IMR-90 (cell line): Measurements from ENCODE around the gene ATG2A. TPM values are rescaled to one million over a fixed set of nuclear protein-coding genes. Genes with fewer than 3 reads are reported as not detected.

Source experiments
- ATAC-seq: fragments of 200-7000 bp; cut with Tn5 transposase; 2 replicates; pipeline ENCODE4 v1.9.1; 2020; ENCODE audit warnings: low read depth, mild to moderate bottlenecking, moderate library complexity
- BruUV-seq: library from RNA; stranded (reverse); fragments of 400-500 nt; replicated peaks from 2 replicates; lab custom pipeline; 2021; lab: Mats Ljungman, UMichigan
- CTCF ChIA-PET: fragments of 300-600 bp; formaldehyde crosslinking; extraction: SDS; loops from one replicate; lab custom pipeline; 2021; ENCODE audit warnings: antibody characterized with exemption; lab: Yijun Ruan, JAX
- POLR2A ChIA-PET: fragments of 300-600 bp; sonication (Branson Sonifier 250); formaldehyde crosslinking; loops from one replicate; lab custom pipeline; 2022; ENCODE audit warnings: antibody characterized with exemption; ENCODE audit not compliant: unreplicated experiment; lab: Charles Lee
- DNase-seq: peaks from one replicate; pipeline ENCODE4 v3.0.0; 2013
- H2AFZ ChIP-seq: replicated peaks from 2 replicates; pipeline ENCODE3; 2013; ENCODE audit warnings: low read length, mild to moderate bottlenecking; ENCODE audit not compliant: poor library complexity
- H2AK5ac ChIP-seq: 2 replicates; pipeline ENCODE4 v1.6.1; 2013; ENCODE audit warnings: low read depth, low read length, inconsistent platforms
- H2AK9ac ChIP-seq: replicated peaks from 2 replicates; pipeline ENCODE3; 2013; ENCODE audit warnings: mild to moderate bottlenecking, low read depth, low read length, moderate library complexity; ENCODE audit not compliant: poor library complexity
- H2BK120ac ChIP-seq: 2 replicates; pipeline ENCODE4 v1.6.1; 2013; ENCODE audit warnings: low read depth, low read length, inconsistent platforms
- H2BK15ac ChIP-seq: 3 replicates; pipeline ENCODE4 v1.6.1; 2013; ENCODE audit warnings: low read depth, low read length, inconsistent platforms
- H2BK20ac ChIP-seq: 2 replicates; pipeline ENCODE4 v1.6.1; 2013; ENCODE audit warnings: low read depth, mild to moderate bottlenecking, inconsistent platforms, low read length, moderate library complexity
- H2BK5ac ChIP-seq: 2 replicates; pipeline ENCODE4 v1.6.1; 2013; ENCODE audit warnings: mild to moderate bottlenecking, low read depth, low read length, inconsistent platforms; ENCODE audit not compliant: poor library complexity, severe bottlenecking
- H3K14ac ChIP-seq: replicated peaks from 2 replicates; pipeline ENCODE4 v1.6.1; 2013; ENCODE audit warnings: low read depth, low read length, inconsistent platforms
- H3K18ac ChIP-seq: 2 replicates; pipeline ENCODE4 v1.6.1; 2013; ENCODE audit warnings: low read depth, low read length, control low read depth
- H3K23ac ChIP-seq: 2 replicates; pipeline ENCODE4 v1.6.1; 2013; ENCODE audit warnings: low read depth, low read length, inconsistent platforms
- H3K27ac ChIP-seq: 2 replicates; pipeline ENCODE4 v1.5.1; 2013; ENCODE audit warnings: mild to moderate bottlenecking, control low read depth, low read length; ENCODE audit not compliant: insufficient read depth
- H3K27me3 ChIP-seq: 2 replicates; pipeline ENCODE4 v1.6.1; 2013; ENCODE audit warnings: low read length; ENCODE audit not compliant: control insufficient read depth, insufficient read depth
- H3K36me3 ChIP-seq: 2 replicates; pipeline ENCODE4 v1.6.1; 2013; ENCODE audit warnings: low read length, mixed read lengths; ENCODE audit not compliant: control insufficient read depth, insufficient read depth
- H3K4ac ChIP-seq: 2 replicates; pipeline ENCODE4 v1.6.1; 2013; ENCODE audit warnings: low read depth, low read length, inconsistent platforms
- H3K4me1 ChIP-seq: 2 replicates; pipeline ENCODE4 v1.6.1; 2013; ENCODE audit warnings: low read length, mixed read lengths; ENCODE audit not compliant: control insufficient read depth, insufficient read depth
- H3K4me2 ChIP-seq: 2 replicates; pipeline ENCODE4 v1.6.1; 2013; ENCODE audit warnings: low read depth, mild to moderate bottlenecking, control low read depth, low read length, moderate library complexity
- H3K4me3 ChIP-seq: 2 replicates; pipeline ENCODE4 v1.5.1; 2013; ENCODE audit warnings: low read depth, mild to moderate bottlenecking, control low read depth, low read length, moderate library complexity; ENCODE audit not compliant: insufficient read depth
- H3K56ac ChIP-seq: 2 replicates; pipeline ENCODE4 v1.6.1; 2013; ENCODE audit warnings: low read length, inconsistent platforms; ENCODE audit not compliant: insufficient read depth; ENCODE audit errors: extremely low read depth
- H3K79me1 ChIP-seq, 2 experiments: 2 replicates each; pipeline ENCODE4 v1.6.1; 2013; ENCODE audit warnings: low read length in 2 of 2, inconsistent platforms in 1 of 2, low read depth in 1 of 2
- H3K9ac ChIP-seq: 2 replicates; pipeline ENCODE4 v1.6.1; 2013; ENCODE audit warnings: low read depth, low read length, control low read depth
- H3K9me1 ChIP-seq: 2 replicates; pipeline ENCODE4 v1.6.1; 2013; ENCODE audit warnings: low read length, inconsistent platforms; ENCODE audit not compliant: insufficient read depth
- H3K9me3 ChIP-seq: 2 replicates; pipeline ENCODE4 v1.6.1; 2013; ENCODE audit warnings: low read length; ENCODE audit not compliant: control insufficient read depth, insufficient read depth
- H4K20me1 ChIP-seq: 2 replicates; pipeline ENCODE4 v1.6.1; 2013; ENCODE audit warnings: low read length, inconsistent platforms; ENCODE audit not compliant: insufficient read depth
- H4K5ac ChIP-seq: 2 replicates; pipeline ENCODE4 v1.6.1; 2013; ENCODE audit warnings: mild to moderate bottlenecking, low read depth, low read length, control low read depth
- H4K8ac ChIP-seq, 2 experiments: 2 replicates each; pipeline ENCODE4 v1.6.1; 2013; ENCODE audit warnings: low read depth in 2 of 2, low read length in 2 of 2, control low read depth in 1 of 2, inconsistent platforms in 1 of 2
- H4K91ac ChIP-seq: 2 replicates; pipeline ENCODE4 v1.6.1; 2013; ENCODE audit warnings: low read depth, low read length, inconsistent platforms; ENCODE audit not compliant: insufficient read depth
- BHLHE40 ChIP-seq: fragments of 150-350 bp; IDR thresholded peaks from 2 replicates; pipeline ENCODE4 v1.6.1; 2016; ENCODE audit warnings: mild to moderate bottlenecking, low read depth, low read length
- CEBPB ChIP-seq: IDR thresholded peaks from 2 replicates; pipeline ENCODE4 v1.6.1; 2012; ENCODE audit warnings: low read depth, low read length, improper control_type of control experiment
- CHD1 ChIP-seq: IDR thresholded peaks from 2 replicates; pipeline ENCODE4 v1.6.1; 2012; ENCODE audit warnings: low read depth, low read length, improper control_type of control experiment
- FOS ChIP-seq: fragments of 150-350 bp; IDR thresholded peaks from 2 replicates; pipeline ENCODE4 v1.6.1; 2016; ENCODE audit warnings: low read depth, low read length
- MAFK ChIP-seq: IDR thresholded peaks from 2 replicates; pipeline ENCODE4 v1.6.1; 2012; ENCODE audit warnings: low read depth, low read length, improper control_type of control experiment
- MAZ ChIP-seq: IDR thresholded peaks from 2 replicates; pipeline ENCODE4 v1.6.1; 2012; ENCODE audit warnings: low read depth, mild to moderate bottlenecking, low read length, improper control_type of control experiment, moderate library complexity, borderline replicate concordance
- MXI1 ChIP-seq: IDR thresholded peaks from 2 replicates; pipeline ENCODE4 v1.6.1; 2012; ENCODE audit warnings: low read depth, mild to moderate bottlenecking, low read length, moderate library complexity, borderline replicate concordance
- NFE2L2 ChIP-seq: fragments of 150-350 bp; IDR thresholded peaks from 2 replicates; pipeline ENCODE4 v1.6.1; 2016; ENCODE audit warnings: low read depth, mild to moderate bottlenecking, low read length
- POLR2A ChIP-seq: IDR thresholded peaks from 2 replicates; pipeline ENCODE4 v1.6.1; 2012; ENCODE audit warnings: mild to moderate bottlenecking, low read depth, low read length
- RAD21 ChIP-seq: IDR thresholded peaks from 2 replicates; pipeline ENCODE4 v1.6.1; 2012; ENCODE audit warnings: low read length, improper control_type of control experiment
- RCOR1 ChIP-seq: IDR thresholded peaks from 2 replicates; pipeline ENCODE4 v1.6.1; 2012; ENCODE audit warnings: mild to moderate bottlenecking, low read length, improper control_type of control experiment; ENCODE audit not compliant: insufficient replicate concordance
- RFX5 ChIP-seq: IDR thresholded peaks from 2 replicates; pipeline ENCODE4 v1.8.0; 2012; ENCODE audit warnings: low read depth, mild to moderate bottlenecking, low read length, moderate library complexity
- SMC3 ChIP-seq: fragments of 150-350 bp; IDR thresholded peaks from 2 replicates; pipeline ENCODE4 v1.6.1; 2016; ENCODE audit warnings: low read depth, mild to moderate bottlenecking, antibody characterized with exemption, low read length, moderate library complexity
- USF2 ChIP-seq: fragments of 150-350 bp; IDR thresholded peaks from 2 replicates; pipeline ENCODE4 v1.6.1; 2017; ENCODE audit warnings: mild to moderate bottlenecking, antibody characterized with exemption, low read length, low read depth
- WGBS, 2 experiments: methylation state at CpG; one replicate each; pipeline versions ENCODE4 v1.1.5 to v1.1.7; 2013; ENCODE audit warnings: missing lambda C conversion rate in 2 of 2; ENCODE audit not compliant: insufficient read length in 1 of 2; ENCODE audit errors: extremely low coverage in 2 of 2; 5-methylcytosine and 5-hydroxymethylcytosine counted together
- dilution Hi-C: fragments of 300-500 bp; cut with HindIII; formaldehyde crosslinking; loops from one replicate; pipeline ENCODE4 v1.14.3; 2018; ENCODE audit warnings: low sequenced_read_pairs; ENCODE audit not compliant: unreplicated experiment
- in situ Hi-C: fragments of 300-500 bp; cut with MboI; formaldehyde crosslinking; loops from 3 replicates; pipeline ENCODE4 v1.14.3; 2019; ENCODE audit warnings: low sequenced_read_pairs, inconsistent platforms, mixed read lengths
- intact Hi-C: fragments of 100-400 bp; cut with micrococcal nuclease; formaldehyde crosslinking; loops from 2 replicates; pipeline ENCODE4 v1.10.0; 2022
- polyA plus RNA-seq, 3 experiments: library from polyadenylated mRNA; depleted of rRNA; stranded (reverse); fragments of >200 nt; gene quantifications; 2 replicates each; pipeline ENCODE4 v1.2.3, GENCODE V29; 2012; ENCODE audit warnings: low replicate concordance in 1 of 3
- total RNA-seq: library from RNA; depleted of rRNA; stranded (reverse); fragments of >200 nt; gene quantifications from 2 replicates; pipeline ENCODE4 v1.2.3, GENCODE V29; 2012
- TF ChIP-seq, protein P1 (sequence below): fragments of 150-350 bp; IDR thresholded peaks from 2 replicates; pipeline ENCODE4 v1.6.1; 2016; ENCODE audit warnings: low read depth, mild to moderate bottlenecking, low read length, moderate library complexity, borderline replicate concordance
- TF ChIP-seq, protein P2 (sequence below): conservative IDR thresholded peaks from 2 replicates; pipeline ENCODE4 v1.5.1; 2012; ENCODE audit warnings: mild to moderate bottlenecking, low read depth, low read length, improper control_type of control experiment

Gene ATG2A
- total and polyA plus RNA-seq, 2 of the 4 experiments (the other 2 are of a cell fraction) = 3.2 to 10.5 TPM

- Histone ChIP-seq H4K5ac (no peak overlapping the region), H2BK120ac (no peak overlapping the region), H3K56ac (no peak overlapping the region), H3K4me3 (no peak overlapping the region), H3K9me3 (no peaks in the 10 kb centered on the region), H3K9me1 (no peaks in the 10 kb centered on the region), H2AFZ (no peak overlapping the region), H3K4ac (no peak overlapping the region), H3K36me3 (peaks cover 60% of the 10 kb centered on the region), H2BK20ac (no peak overlapping the region), H2BK15ac (no peak overlapping the region), H3K9ac (no peak overlapping the region), H2BK5ac (no peak overlapping the region), H3K23ac (no peak overlapping the region), H3K27me3 (no peaks in the 10 kb centered on the region), H4K20me1 (peaks cover 2% of the 10 kb centered on the region), H3K18ac (no peak overlapping the region), H3K14ac (no peak overlapping the region), H3K27ac (no peak overlapping the region), H3K4me2 (no peak overlapping the region), H2AK5ac (no peak overlapping the region), H4K91ac (no peak overlapping the region), H2AK9ac (no peak overlapping the region), H3K4me1 (peaks cover 4% of the 10 kb centered on the region; the same call in 1 of the 2 replicates), H3K79me1 (peaks cover 0 to 24% of the 10 kb centered on the region in 2 experiments; a peak in 2 of 4 replicates), H4K8ac (no peak overlapping the region)
- intact Hi-C loops = no loop called here
- ATAC-seq = no peak
- TF ChIP-seq USF2 (no peak), RCOR1 (no peak), POLR2A (no peak), NFE2L2 (no peak), CHD1 (no peak), BHLHE40 (no peak), SMC3 (no peak), MXI1 (no peak), CEBPB (no peak), FOS (no peak), MAZ (no peak), RAD21 (no peak), RFX5 (no peak), MAFK (no peak)
- TF ChIP-seq, protein P1, sequence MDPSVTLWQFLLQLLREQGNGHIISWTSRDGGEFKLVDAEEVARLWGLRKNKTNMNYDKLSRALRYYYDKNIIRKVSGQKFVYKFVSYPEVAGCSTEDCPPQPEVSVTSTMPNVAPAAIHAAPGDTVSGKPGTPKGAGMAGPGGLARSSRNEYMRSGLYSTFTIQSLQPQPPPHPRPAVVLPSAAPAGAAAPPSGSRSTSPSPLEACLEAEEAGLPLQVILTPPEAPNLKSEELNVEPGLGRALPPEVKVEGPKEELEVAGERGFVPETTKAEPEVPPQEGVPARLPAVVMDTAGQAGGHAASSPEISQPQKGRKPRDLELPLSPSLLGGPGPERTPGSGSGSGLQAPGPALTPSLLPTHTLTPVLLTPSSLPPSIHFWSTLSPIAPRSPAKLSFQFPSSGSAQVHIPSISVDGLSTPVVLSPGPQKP = no peak
- TF ChIP-seq, protein P2, sequence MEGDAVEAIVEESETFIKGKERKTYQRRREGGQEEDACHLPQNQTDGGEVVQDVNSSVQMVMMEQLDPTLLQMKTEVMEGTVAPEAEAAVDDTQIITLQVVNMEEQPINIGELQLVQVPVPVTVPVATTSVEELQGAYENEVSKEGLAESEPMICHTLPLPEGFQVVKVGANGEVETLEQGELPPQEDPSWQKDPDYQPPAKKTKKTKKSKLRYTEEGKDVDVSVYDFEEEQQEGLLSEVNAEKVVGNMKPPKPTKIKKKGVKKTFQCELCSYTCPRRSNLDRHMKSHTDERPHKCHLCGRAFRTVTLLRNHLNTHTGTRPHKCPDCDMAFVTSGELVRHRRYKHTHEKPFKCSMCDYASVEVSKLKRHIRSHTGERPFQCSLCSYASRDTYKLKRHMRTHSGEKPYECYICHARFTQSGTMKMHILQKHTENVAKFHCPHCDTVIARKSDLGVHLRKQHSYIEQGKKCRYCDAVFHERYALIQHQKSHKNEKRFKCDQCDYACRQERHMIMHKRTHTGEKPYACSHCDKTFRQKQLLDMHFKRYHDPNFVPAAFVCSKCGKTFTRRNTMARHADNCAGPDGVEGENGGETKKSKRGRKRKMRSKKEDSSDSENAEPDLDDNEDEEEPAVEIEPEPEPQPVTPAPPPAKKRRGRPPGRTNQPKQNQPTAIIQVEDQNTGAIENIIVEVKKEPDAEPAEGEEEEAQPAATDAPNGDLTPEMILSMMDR = no peak
- dilution Hi-C loops = no loop called here
- no peak for DNase-seq
- ChIA-PET CTCF (no interaction called here), POLR2A (no interaction called here)
- WGBS, 2 experiments = 100% methylated on average over 2 of the region's 6 CpGs; no CpG with 5 or more reads in 1 of the 2 experiments
- in situ Hi-C loops = no loop called here
- no TSS peak for BruUV-seq
Measured at GRCh38 chr11:64930340-64930739, 13.3 kb upstream of the ATG2A start.
